HEK293T (cell line): ENCODE measurements around the gene B3GALT5.

ENCODE experiments used
- ARNT ChIP-seq: fragments of 450-650 bp; IDR thresholded peaks from 2 replicates; pipeline ENCODE4 v1.6.1; 2017; ENCODE audit warnings: mild to moderate bottlenecking
- BHLHE40 ChIP-seq: fragments of 450-650 bp; IDR thresholded peaks from 2 replicates; pipeline ENCODE4 v1.6.1; 2016; ENCODE audit warnings: mild to moderate bottlenecking, moderate library complexity, borderline replicate concordance
- CTBP1 ChIP-seq: fragments of 450-650 bp; IDR thresholded peaks from 2 replicates; pipeline ENCODE4 v1.6.1; 2016; ENCODE audit warnings: borderline replicate concordance
- ELF4 ChIP-seq: fragments of 450-650 bp; IDR thresholded peaks from 2 replicates; pipeline ENCODE4 v1.6.1; 2017; ENCODE audit warnings: antibody characterized with exemption
- FOXA1 ChIP-seq: fragments of 450-650 bp; IDR thresholded peaks from 2 replicates; pipeline ENCODE4 v1.6.1; 2016; ENCODE audit warnings: mild to moderate bottlenecking
- FOXK2 ChIP-seq: fragments of 450-650 bp; IDR thresholded peaks from 2 replicates; pipeline ENCODE4 v1.6.1; 2016; ENCODE audit warnings: mild to moderate bottlenecking
- FOXM1 ChIP-seq: fragments of 450-650 bp; IDR thresholded peaks from 2 replicates; pipeline ENCODE4 v1.6.1; 2017; ENCODE audit warnings: mild to moderate bottlenecking, borderline replicate concordance
- LEF1 ChIP-seq: fragments of 450-650 bp; IDR thresholded peaks from 2 replicates; pipeline ENCODE4 v1.6.1; 2017; ENCODE audit warnings: mild to moderate bottlenecking, borderline replicate concordance
- NFRKB ChIP-seq: fragments of 450-650 bp; IDR thresholded peaks from 2 replicates; pipeline ENCODE4 v1.6.1; 2016; ENCODE audit warnings: mild to moderate bottlenecking, moderate library complexity
- PKNOX1 ChIP-seq: fragments of 450-650 bp; IDR thresholded peaks from 2 replicates; pipeline ENCODE4 v1.6.1; 2016
- SP1 ChIP-seq: fragments of 450-650 bp; IDR thresholded peaks from 2 replicates; pipeline ENCODE4 v1.6.1; 2017
- SUZ12 ChIP-seq: fragments of 450-650 bp; IDR thresholded peaks from 2 replicates; pipeline ENCODE4 v1.6.1; 2016; ENCODE audit warnings: mild to moderate bottlenecking
- TARDBP ChIP-seq: fragments of 450-650 bp; IDR thresholded peaks from 2 replicates; pipeline ENCODE4 v1.6.1; 2016
- ZNF384 ChIP-seq: fragments of 450-650 bp; IDR thresholded peaks from 2 replicates; pipeline ENCODE4 v1.6.1; 2016

DNA sequence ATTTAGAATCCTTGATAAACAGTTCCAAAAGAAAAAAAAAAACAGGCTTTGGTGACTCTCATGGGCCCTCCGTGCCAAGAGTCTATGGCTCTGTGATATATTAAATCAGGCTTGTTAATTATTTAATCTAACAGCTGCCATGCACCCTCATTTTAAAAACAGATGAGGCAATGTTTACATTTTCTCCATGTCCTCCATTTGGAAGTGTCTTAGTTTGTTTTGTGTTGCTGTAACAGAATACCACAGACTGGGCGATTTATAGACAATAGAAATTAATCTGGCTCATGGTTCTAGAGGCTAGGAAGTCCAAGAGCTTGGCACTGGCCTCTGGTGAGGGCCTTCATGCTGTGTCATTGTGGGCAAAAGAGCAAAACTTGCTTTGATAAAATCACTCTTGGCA is 58.0 kb downstream of the B3GALT5 start:
- no peak for TF ChIP-seq FOXA1
- no peak for TF ChIP-seq TARDBP
- no peak for TF ChIP-seq ARNT
- no peak for TF ChIP-seq SP1
- no peak for TF ChIP-seq FOXK2
- TF ChIP-seq FOXM1: no peak
- no peak for TF ChIP-seq ELF4
- no peak for TF ChIP-seq NFRKB
- TF ChIP-seq BHLHE40: no peak
- no peak for TF ChIP-seq CTBP1
- no peak for TF ChIP-seq PKNOX1
- no peak for TF ChIP-seq SUZ12
- TF ChIP-seq ZNF384: no peak
- no peak for TF ChIP-seq LEF1
